Gastroesophageal sphincter (tissue), 3 donors: Measurements from ENCODE around the gene TOP2B.

Experiments used
- CTCF ChIP-seq, 4 experiments: fragments of 200-600 bp in 2 of 4; fragments of 450-650 bp in 2 of 4; sonication (generic) in 1 of 4; IDR thresholded peaks; one replicate each; pipeline ENCODE4 v1.5.1; 2017 to 2019; ENCODE audit warnings: antibody characterized with exemption in 4 of 4, mild to moderate bottlenecking in 2 of 4, moderate library complexity in 2 of 4
- EP300 ChIP-seq: sonication (generic); formaldehyde crosslinking; IDR thresholded peaks from one replicate; pipeline ENCODE4 v1.6.1; 2017; ENCODE audit warnings: antibody characterized with exemption, mild to moderate bottlenecking
- POLR2A ChIP-seq, 2 donors: fragments of 450-650 bp; IDR thresholded peaks; one replicate each; pipeline ENCODE4 v1.6.1; 2017; ENCODE audit warnings: antibody characterized with exemption in 2 of 2, mild to moderate bottlenecking in 2 of 2, moderate library complexity in 1 of 2
- POLR2AphosphoS5 ChIP-seq: sonication (generic); formaldehyde crosslinking; IDR thresholded peaks from one replicate; pipeline ENCODE4 v1.6.1; 2017; ENCODE audit warnings: antibody characterized with exemption

GRCh38 chr3:25663347-25663868 is 1.3 kb downstream of the TOP2B start:
- TF ChIP-seq CTCF (IDR thresholded peaks at IDR 0.05) (no peak), EP300 (no peak), POLR2AphosphoS5 (no peak), POLR2A (IDR thresholded peaks at IDR 0.05) (no peak)
